ENCODE results near the gene OR52B6.

The OR52B6 gene

DNA sequence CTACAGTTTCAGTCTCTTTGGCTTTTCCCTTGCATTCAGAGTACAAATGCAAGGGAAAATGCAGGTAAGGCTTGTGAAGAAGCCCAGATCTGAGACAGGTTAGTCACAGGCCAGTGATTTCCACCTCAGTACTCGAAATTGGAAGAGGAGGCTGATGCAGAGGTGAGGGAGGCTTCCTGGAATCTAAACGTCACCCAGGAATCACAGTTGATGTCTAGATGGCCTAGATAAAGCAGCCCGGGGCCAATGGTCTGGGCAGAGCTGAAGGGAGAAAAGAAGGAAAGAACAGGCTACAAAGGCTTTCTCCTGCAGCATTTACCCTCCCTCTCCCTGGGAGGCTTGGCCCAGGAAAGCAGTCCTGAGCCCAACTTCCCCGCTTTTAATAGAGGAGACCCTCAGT is 24.2 kb downstream of the OR52B6 start:
- Histone ChIP-seq H3K4me1 (ENCODE audit: control insufficient read depth, insufficient read depth, low read length) (no peaks in the 10 kb centered on the region), H3K27ac (ENCODE audit: extremely low read depth, low read depth, low read length) (no peak overlapping the region), H3K36me3 (ENCODE audit: control insufficient read depth in 2 of 2, insufficient read depth in 1 of 2, low read length in 2 of 2) (peaks cover 0 to 39% of the 10 kb centered on the region in 2 experiments; a peak in 1 of 3 replicates), H3K9me3 (ENCODE audit: control insufficient read depth, insufficient read depth, low read depth, low read length) (no peaks in the 10 kb centered on the region), H3K4me3 (ENCODE audit: low read depth, low read length) (no peak overlapping the region)
- ChIA-PET CTCF (interaction anchor here (0.6 kb wide), 1 partner anchor 40 kb away, joined by 3 read pairs; no protein-coding TSS in a partner anchor), POLR2A (no interaction called here)
- no peak for TF ChIP-seq HOXC10 (CRISPR knock-in tag; IDR thresholded peaks at IDR 0.05)
- TF ChIP-seq ZEB2 (tag by site-specific recombination; IDR thresholded peaks at IDR 0.05): no peak
- TF ChIP-seq TRIM28 (IDR thresholded peaks at IDR 0.05; ENCODE audit: borderline replicate concordance, low read length): no peak
- TF ChIP-seq RBAK (tag by site-specific recombination; IDR thresholded peaks at IDR 0.05): no peak
- TF ChIP-seq BCL11A (tag by site-specific recombination; IDR thresholded peaks at IDR 0.05; ENCODE audit: low read depth): no peak
- no peak for TF ChIP-seq IKZF3 (tag by site-specific recombination; IDR thresholded peaks at IDR 0.05)

DNA sequence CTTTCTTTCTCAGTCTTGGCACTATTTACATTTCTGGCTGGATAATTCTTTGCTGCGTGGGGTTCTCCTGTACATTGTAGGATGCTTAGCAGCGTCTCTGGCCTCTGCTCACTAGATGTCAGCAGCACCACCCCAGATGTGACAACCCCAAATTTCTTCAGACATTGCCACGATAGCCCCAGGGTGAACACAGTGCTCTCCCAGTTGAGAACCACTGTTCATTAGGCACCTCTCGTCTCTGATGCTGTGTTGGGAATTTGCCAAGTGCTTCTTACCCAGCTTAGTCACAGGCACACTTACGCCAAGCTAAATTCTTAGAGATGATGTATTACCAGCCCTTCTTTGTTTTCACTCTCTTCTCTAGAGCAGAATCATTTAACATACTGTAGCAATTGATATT is 25.2 kb downstream of the OR52B6 start:
- no peak for TF ChIP-seq ZNF501 (tag by site-specific recombination; IDR thresholded peaks at IDR 0.05)
- TF ChIP-seq, protein P1, sequence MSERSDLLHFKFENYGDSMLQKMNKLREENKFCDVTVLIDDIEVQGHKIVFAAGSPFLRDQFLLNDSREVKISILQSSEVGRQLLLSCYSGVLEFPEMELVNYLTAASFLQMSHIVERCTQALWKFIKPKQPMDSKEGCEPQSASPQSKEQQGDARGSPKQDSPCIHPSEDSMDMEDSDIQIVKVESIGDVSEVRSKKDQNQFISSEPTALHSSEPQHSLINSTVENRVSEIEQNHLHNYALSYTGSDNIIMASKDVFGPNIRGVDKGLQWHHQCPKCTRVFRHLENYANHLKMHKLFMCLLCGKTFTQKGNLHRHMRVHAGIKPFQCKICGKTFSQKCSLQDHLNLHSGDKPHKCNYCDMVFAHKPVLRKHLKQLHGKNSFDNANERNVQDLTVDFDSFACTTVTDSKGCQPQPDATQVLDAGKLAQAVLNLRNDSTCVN (tag by site-specific recombination; optimal IDR thresholded peaks at IDR 0.05): no peak
- no peak for TF ChIP-seq ZNF626 (tag by site-specific recombination; IDR thresholded peaks at IDR 0.05)
- no peak for TF ChIP-seq ZFP69B (tag by site-specific recombination; IDR thresholded peaks at IDR 0.05)
- TF ChIP-seq ZNF704 (tag by site-specific recombination; IDR thresholded peaks at IDR 0.05): no peak
- TF ChIP-seq, protein P2, sequence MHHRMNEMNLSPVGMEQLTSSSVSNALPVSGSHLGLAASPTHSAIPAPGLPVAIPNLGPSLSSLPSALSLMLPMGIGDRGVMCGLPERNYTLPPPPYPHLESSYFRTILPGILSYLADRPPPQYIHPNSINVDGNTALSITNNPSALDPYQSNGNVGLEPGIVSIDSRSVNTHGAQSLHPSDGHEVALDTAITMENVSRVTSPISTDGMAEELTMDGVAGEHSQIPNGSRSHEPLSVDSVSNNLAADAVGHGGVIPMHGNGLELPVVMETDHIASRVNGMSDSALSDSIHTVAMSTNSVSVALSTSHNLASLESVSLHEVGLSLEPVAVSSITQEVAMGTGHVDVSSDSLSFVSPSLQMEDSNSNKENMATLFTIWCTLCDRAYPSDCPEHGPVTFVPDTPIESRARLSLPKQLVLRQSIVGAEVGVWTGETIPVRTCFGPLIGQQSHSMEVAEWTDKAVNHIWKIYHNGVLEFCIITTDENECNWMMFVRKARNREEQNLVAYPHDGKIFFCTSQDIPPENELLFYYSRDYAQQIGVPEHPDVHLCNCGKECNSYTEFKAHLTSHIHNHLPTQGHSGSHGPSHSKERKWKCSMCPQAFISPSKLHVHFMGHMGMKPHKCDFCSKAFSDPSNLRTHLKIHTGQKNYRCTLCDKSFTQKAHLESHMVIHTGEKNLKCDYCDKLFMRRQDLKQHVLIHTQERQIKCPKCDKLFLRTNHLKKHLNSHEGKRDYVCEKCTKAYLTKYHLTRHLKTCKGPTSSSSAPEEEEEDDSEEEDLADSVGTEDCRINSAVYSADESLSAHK (tag by site-specific recombination; IDR thresholded peaks at IDR 0.05): no peak
- TF ChIP-seq GFI1B (tag by site-specific recombination; IDR thresholded peaks at IDR 0.05): no peak
- no peak for TF ChIP-seq ZNF654 (tag by site-specific recombination; IDR thresholded peaks at IDR 0.05; ENCODE audit: low read depth)
- CTCF ChIA-PET: no interaction called here
- Histone ChIP-seq H3K27ac (ENCODE audit: extremely low read depth, low read depth, low read length) (no peak overlapping the region), H3K9me3 (ENCODE audit: control insufficient read depth, insufficient read depth, low read depth, low read length) (no peaks in the 10 kb centered on the region), H3K4me1 (ENCODE audit: control insufficient read depth, insufficient read depth, low read length) (no peaks in the 10 kb centered on the region), H3K4me3 (ENCODE audit: low read depth, low read length) (no peak overlapping the region), H3K36me3 (ENCODE audit: control insufficient read depth in 2 of 2, insufficient read depth in 1 of 2, low read length in 2 of 2) (peaks cover 0 to 48% of the 10 kb centered on the region in 2 experiments; a peak in 1 of 3 replicates)
- POLR2A ChIA-PET: interaction anchor here (0.6 kb wide), 1 partner anchor 1769 kb away, joined by 3 read pairs; no protein-coding TSS in a partner anchor

GRCh38 chr11:5608808-5609207 is 28.1 kb downstream of the OR52B6 start:
- ChIA-PET CTCF (no interaction called here), POLR2A (no interaction called here)
- Histone ChIP-seq H3K4me3 (ENCODE audit: low read depth, low read length) (no peak overlapping the region), H3K4me1 (ENCODE audit: control insufficient read depth, insufficient read depth, low read length) (no peaks in the 10 kb centered on the region), H3K9me3 (ENCODE audit: control insufficient read depth, insufficient read depth, low read depth, low read length) (no peaks in the 10 kb centered on the region), H3K36me3 (ENCODE audit: control insufficient read depth in 2 of 2, insufficient read depth in 1 of 2, low read length in 2 of 2) (peaks cover 0 to 53% of the 10 kb centered on the region in 2 experiments; a peak in 1 of 3 replicates), H3K27ac (ENCODE audit: extremely low read depth, low read depth, low read length) (no peak overlapping the region)
- TF ChIP-seq ZNF561 (tag by site-specific recombination; IDR thresholded peaks at IDR 0.05; ENCODE audit: borderline replicate concordance) (no peak), ZNF843 (tag by site-specific recombination; IDR thresholded peaks at IDR 0.05) (no peak), ZNF549 (tag by site-specific recombination; IDR thresholded peaks at IDR 0.05) (no peak), ZNF629 (tag by site-specific recombination; IDR thresholded peaks at IDR 0.05) (no peak), REST (tag by site-specific recombination; IDR thresholded peaks at IDR 0.05) (no peak), ZNF423 (tag by site-specific recombination; IDR thresholded peaks at IDR 0.05) (no peak), SETDB1 (IDR thresholded peaks at IDR 0.05; ENCODE audit: insufficient read length, low read length) (no peak)
- TF ChIP-seq, protein P3, sequence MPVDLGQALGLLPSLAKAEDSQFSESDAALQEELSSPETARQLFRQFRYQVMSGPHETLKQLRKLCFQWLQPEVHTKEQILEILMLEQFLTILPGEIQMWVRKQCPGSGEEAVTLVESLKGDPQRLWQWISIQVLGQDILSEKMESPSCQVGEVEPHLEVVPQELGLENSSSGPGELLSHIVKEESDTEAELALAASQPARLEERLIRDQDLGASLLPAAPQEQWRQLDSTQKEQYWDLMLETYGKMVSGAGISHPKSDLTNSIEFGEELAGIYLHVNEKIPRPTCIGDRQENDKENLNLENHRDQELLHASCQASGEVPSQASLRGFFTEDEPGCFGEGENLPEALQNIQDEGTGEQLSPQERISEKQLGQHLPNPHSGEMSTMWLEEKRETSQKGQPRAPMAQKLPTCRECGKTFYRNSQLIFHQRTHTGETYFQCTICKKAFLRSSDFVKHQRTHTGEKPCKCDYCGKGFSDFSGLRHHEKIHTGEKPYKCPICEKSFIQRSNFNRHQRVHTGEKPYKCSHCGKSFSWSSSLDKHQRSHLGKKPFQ (tag by site-specific recombination; IDR thresholded peaks at IDR 0.05): no peak
